RPMI7951 (cell line): ENCODE data around the gene SLC25A27. TPM values are rescaled to one million over a fixed set of nuclear protein-coding genes. Genes with fewer than 3 reads are reported as not detected.
A peak's percentile ranks its signal among the peaks of the same experiment; 100 is the strongest.
"Not testable (repeated sequence)": the region's sequence is repeated elsewhere in the genome, so short reads cannot be mapped to it uniquely, and the experiment has no call there.

ENCODE experiments used
- DNase-seq: peaks from one replicate; pipeline ENCODE4 v3.0.0-alpha.2; 2012; ENCODE audit warnings: low read depth
- total RNA-seq: library from RNA; depleted of rRNA; stranded (reverse); fragments of >200 nt; shearing (Covaris generic); gene quantifications from 2 replicates; pipeline ENCODE4 v1.2.3, GENCODE V29; 2014; rRNA removed

Gene SLC25A27, protein sequence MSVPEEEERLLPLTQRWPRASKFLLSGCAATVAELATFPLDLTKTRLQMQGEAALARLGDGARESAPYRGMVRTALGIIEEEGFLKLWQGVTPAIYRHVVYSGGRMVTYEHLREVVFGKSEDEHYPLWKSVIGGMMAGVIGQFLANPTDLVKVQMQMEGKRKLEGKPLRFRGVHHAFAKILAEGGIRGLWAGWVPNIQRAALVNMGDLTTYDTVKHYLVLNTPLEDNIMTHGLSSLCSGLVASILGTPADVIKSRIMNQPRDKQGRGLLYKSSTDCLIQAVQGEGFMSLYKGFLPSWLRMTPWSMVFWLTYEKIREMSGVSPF
- 1.8 and 2.6 TPM in 2 replicates for total RNA-seq

DNA sequence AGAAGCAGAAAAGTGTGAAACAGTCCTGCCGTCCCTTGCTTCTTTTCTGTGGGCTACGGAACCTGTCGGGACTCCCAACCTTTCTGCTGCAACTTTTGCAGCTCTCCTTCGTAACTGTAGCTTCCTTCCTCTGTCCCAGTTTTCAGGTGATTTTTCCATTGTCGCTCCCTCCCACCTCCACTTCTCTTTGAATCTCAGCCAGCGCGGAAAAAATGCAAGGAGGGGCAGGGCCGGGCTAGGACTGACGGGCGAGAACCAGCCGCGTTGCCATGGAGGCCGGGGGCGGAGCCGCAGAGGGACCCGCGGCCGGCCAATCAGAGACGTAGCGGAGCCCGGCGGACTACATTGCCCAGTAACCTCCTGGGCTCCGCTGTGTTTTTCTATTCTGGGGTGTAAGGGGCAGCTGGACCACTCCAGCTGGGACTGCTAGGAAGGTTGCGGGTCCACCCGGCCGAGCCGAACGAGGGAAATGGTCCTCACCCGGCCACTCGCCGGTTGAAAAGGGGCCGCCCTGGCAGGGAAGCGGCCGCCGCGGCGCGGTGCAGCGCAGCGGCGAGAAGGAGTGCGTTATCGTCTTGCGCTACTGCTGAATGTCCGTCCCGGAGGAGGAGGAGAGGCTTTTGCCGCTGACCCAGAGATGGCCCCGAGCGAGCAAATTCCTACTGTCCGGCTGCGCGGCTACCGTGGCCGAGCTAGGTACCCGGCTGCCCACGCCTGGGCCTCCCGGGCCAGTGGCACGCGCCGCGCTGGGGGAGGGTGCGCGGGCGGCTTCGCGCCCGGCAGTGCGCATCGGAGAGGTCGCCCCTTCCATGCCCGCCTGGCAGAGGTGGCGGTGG, at the start of gene SLC25A27, which contains the start of gene CYP39A1:
TSS of gene SLC25A27 (plus strand) at position 373 of the 836 bp plus-strand sequence. CDS start at position 591, 218 bp downstream.
TSS of gene CYP39A1 (minus strand) at position 216 of the 836 bp plus-strand sequence. CDS start 236 bp downstream, outside the sequence.
- DNase-seq: peak; percentile 84

DNA sequence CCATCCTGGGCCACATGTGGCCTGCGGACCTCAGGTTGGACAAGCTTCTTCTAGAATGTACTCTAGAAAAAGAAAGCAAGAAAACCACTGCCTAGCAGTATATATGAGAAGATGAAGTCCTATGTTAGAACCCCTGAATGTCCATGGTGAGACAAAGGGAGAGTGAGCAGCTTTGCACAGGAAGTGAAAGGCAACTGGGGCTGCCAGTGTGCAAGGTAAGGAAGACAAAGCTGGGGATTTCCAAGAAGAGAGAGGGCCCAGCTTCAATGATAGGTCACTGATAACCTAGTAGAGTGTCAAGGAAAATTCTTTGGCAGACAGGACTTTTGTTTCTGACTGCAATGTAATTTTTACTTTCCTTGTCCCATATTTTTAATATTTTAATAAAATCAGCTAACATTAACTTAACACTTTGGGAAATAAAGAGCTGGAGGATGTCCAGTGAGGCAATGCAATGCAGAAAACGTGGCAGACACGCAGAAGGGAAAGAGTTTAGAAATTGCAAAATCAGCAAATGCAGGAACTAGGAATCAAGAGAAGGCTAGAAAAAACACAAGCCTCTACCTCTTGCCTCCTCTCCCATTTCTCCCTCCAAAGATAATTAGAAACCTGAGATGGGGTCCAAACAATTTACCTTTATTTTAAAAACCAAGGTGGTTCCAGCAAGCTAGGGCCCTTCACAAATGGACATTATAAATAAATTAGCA, 47.5 kb upstream of the SLC25A27 start:
- no peak for DNase-seq

DNA sequence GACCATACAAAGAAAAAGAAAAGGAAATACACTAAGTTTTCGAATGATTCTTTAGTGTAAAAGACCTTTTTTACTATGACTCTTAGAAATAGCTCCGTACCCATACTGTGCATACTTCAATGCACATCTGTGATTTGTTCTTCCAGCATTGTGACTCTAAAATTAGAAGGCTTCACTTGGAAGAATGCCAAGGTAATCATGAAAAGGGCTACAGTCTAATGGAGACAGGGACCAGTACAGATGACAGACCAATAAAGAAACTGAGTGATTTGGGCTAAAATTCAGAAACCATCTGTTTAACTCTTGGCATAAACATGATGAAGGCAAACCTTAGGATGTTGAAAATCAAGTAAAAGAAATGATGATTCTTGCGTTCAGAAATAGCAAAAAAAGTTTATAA, 46.4 kb upstream of the SLC25A27 start:
- DNase-seq: peak; percentile 34

DNA sequence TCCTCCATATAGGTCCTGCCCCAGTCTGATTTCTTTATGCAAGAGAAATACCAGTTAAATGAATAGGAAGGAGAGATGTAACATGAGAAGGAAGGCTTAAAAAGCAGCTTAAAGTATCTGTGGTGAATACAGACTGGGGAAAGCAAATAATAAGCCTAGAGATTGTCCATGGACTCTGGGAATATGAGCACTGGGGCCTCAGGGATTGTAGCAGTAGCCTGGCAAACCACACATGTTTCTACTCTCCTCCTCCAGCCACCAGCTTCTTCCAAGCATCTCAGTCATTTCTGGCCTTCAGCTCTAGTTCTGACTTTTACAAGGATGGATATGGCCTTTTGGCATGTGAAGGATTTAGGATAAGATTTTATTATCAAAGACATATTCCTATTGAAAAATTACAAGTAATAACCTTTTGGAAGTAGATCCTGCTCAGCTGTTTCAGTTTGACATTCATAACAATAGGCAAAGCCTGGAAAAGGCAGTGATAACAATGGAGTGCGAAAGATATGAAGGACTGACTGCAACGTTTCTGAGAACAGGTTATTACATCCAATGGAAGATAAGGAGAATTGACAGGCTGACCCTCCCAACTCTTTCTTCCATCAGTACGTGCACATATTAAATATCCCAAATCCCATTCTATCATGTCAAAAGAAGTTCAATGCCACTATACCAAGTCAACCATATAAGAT, 41.8 kb upstream of the SLC25A27 start:
- DNase-seq: no peak

DNA sequence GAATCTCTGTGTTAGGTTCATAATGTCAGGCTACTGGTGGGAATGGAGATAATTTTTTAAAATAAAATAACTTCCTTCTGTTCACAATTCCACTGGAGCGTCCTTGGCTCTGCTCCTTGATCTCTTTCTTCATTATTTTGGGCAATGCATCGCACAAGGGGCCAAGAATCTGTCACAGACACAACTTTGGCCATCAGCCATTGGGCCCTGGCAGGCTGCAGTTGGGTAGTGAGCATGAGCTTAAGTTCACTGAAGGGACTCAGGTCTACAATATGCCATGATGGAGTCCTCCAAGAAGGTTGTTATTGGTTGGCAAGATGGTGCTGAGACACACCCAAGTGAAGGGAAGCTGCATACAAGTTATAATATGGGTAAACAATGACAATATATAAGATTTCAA, 40.1 kb upstream of the SLC25A27 start:
- DNase-seq: no peak

DNA sequence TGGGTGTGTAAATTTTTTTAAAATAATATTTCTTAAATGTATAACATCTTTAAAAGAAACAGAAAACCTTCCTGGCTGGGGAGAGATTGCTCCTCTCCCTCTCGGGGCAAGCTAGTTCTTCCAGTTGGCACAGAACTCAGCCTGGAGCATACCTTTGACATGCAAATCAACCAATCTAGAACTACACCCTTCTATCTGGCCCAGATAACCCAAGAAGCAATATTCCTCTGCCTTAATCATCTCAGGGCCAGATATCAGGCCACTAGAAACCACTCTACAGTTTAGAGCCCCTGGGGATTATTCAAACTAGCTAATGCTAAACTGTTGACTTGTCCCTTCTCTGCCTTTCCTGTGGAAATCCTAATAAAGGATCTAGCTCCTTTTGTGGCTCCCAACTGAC, 34.0 kb upstream of the SLC25A27 start:
- no peak for DNase-seq

DNA sequence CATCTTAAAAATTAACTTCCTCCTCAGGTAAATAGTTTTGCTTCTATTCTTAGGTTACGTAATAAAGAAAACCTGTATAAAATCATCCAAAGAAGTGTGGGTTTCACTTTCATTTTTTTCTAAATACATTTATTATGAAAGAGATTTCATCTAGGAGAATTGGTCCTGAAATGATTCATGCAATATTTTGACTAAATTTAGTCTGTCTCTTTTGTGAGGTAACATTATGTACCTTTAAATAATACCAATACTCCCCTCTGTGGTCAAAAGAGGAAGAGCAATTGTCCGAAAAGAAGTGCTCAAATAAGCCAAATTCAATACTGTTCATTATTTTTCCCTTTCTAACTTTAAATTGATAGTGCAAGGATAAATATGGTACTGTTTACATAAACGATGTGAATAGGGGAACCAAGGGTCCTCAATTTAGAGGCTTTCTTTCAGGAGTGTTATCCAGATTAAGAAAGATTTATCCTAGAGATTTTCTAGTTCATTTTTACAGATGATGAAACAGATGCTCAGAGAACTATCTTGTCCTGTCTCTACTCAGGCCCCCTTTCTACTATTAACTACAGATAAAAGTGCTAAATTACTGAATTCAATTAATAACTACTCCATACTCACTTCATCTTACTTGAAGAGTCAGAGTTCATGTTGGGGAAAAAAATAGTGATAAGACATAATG, 26.4 kb upstream of the SLC25A27 start:
- peak; percentile 29 for DNase-seq

DNA sequence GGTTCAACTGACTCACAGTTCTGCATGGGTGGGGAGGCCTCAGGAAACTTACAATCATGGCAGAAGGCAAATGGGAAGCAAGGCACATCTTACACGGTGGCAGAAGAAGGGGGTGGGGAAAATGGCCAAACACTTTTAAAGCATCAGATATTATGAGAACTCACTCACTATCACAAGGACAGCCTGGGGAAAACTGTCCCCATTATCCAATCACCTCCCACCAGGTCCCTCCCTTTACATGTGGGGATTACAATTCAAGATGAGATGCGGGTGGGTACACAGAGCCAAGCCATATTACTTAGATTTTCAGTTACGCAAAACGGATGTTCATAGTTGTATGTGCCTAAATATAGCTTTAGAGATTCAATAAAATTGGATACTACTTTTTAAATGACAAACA, 25.8 kb upstream of the SLC25A27 start:
- no peak for DNase-seq

DNA sequence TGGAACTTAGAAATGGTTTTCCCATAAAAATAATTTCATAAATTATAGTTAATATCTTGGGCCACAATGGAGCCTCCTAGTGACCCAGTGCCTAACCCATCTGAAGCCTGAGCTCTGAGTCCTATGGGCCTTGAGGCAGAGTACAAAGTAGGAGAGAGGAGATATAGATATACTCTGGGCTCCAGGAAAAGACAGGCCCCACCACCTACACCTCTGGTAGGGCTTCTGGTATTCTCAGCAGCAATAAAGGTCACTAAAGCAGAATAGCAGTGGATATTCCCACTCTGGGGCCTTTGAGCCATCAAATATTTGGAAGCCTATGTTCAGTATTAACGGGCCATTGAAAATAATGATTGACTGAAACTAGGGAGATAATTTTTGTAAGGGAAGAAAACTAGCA, 24.3 kb upstream of the SLC25A27 start:
- no peak for DNase-seq

DNA sequence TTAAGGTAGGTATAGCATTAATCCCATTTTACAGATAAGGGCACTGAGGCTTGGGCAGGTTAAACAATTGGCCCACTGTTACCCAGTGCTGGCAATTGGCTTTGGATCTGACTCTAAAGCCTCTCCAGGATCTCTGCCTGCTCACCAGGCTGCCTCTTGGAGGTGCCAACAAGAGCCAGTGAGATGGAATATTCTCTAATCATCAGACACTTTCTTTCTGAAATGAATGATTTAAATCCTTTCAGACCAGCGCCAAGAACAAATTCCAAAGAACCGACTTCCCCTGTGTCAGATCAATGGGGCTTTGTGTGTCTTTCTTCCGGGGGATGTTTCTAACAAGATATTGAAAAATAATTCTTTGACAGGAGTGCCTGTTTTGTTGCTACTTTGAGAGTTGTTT, 23.8 kb upstream of the SLC25A27 start:
- no peak for DNase-seq

DNA sequence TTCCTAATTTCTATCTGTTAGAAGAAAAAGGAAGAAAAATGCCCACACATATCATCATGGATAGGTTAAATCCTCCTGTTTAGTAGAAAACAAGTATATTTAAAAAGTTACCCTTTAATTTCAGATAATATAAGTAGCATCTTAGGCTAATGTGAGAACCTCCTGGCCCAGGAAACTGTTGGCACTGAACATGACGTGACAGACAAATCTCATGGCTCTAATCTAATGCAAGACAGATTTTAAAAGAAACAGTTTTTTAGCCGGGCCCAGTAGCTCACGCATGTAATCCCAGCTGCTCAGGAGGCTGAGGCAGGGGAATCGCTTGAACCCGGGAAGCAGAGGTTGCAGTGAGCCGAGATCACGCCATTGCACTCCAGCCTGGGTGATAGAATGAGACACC, 23.1 kb upstream of the SLC25A27 start:
- DNase-seq: no peak

DNA sequence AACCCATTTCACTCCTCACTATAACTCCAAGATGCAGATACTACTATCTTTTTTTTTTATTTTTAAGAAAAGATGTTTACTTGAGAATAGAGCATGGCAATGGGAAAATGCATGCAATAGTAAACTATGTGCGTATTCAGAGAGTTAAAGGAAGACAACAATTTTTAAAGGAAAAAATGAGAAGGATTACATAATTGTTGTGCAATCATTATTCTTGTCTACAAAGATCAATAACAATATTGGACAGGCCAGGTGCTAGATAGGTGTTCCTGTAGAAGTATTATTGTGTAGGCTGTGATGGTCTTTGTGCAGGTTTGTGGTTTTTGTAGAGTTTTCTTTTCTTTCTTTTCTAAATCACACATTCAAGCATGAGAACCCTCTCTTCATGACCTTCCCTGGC, 20.7 kb upstream of the SLC25A27 start:
- no peak for DNase-seq

DNA sequence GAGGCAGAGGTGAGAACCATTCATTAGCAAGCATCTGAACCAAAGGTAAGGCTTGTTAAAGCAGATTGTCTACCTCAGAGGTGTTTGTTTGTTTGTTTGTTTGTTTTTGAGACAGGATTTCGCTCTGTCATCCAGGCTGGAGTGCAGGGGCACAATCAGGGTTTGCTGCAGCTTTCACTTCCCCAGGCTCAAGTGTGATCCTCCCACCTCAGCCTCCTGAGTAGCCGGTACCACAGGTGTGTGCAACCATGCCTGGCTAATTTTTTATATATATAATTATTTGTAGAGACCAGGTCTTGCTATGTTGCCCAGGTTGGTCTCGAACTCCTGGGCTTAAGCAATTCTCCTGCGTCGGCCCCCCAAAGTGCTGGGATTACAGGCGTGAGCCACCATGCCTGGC, 17.3 kb upstream of the SLC25A27 start:
- no peak for DNase-seq

DNA sequence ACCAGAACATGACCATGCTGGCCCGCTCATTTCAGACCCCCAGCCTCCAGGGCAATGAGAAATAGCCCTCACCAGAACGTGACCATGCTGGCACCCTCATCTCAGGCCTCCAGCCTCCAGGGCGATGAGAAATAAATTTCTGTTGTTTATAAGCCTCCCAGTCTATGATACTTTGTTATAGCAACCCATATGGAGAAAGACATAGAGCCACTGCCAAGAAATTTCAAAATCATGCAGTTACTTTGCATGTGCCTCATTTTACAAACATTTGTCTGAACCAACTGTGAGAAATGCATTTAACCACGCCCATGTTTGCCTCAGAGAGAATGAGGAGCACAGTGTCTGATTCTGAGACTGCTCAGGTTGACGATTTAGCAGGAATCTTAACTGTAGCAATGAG, 15.6 kb upstream of the SLC25A27 start:
- peak; percentile 18 for DNase-seq

DNA sequence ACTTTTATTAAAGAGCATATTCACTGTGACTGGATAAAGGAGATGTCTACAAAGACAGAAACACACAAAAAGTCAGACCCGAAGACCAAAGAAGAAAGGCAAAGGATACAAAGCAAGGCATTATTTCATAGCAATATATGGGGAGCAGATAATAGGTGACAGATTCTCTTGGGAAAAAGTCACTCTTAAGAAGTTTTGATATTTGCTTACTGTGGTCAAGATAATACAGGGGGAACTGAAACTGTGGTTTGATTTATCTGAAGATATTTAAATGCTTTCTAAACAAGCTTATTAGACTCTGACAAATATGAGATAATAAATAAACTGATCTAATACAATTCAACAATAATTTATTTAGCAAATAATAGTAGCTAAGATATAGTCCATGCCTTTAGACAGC, 14.8 kb upstream of the SLC25A27 start:
- no peak for DNase-seq

DNA sequence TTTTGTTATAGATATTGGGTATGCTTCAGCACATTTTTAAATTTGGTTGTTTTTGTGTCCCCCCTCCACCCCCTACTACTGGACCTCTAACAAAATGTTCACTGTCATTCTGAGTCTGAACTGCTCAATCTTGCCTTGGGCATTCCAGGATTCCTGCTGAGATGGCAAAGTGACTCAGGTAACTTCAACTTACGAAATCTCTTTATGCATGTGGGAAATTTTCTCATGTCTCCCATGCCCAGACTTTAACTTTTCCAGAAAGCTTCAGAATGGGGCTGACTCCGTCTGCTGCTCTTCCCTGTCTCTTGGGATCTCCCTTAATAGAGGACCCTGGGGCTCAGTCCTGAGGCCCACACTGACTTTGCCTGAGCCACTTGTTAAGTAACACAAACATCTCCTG, 14.1 kb upstream of the SLC25A27 start:
- no peak for DNase-seq

DNA sequence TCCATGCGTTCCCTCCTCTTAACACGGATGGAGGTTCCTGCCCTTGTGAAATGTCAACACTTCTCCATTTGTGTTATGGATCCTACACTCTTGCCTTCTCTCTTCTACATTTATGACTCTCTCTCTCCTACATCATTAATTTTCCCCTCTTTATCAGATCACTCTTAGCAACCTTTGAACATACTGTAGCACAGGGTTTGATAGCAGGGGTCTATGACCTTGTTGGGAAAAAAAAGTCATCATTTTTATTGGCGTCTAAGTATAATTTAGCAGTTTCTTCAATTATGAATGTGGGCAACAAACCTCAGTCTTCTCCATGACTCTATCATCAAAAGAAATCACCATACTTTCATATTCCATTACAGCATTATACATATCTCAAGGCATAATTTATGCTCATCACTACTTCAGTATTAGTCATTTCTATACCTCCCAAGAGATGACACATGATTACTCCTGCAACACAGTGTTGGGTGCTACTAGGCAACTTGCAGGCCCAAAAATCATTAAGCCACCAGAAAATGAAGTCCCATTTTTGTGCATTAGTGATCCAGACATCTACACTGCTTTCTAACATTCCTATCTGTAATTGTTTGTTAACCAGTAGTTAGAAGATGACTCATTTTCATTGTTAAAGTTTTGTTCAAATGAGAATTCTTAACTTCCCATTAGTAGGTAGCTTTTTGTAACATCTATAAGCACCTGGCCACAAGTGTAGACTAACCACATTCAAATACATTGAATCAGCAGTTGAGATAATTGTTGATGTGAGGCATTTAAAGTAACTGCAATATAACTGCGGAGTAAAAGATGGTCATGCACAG, 9.6 kb upstream of the SLC25A27 start:
- no peak for DNase-seq

DNA sequence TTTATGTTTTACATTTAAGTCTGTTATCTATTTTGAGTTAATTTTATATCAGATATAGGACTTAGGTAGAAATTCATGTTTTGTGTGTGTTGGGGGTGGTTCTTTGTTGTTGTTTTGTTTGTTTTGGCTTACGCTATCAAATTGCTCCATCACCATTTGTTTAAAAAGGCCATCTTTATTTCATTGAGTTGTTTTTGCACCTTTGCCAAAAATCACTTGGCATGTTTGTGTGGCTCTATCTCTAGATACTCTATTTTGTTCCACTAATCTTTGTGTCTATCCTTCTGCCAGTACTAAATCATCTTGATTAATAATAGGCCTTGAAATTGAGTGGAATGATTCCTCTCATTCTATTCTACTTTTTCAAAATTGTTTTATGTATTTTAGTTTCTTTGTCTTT, 7.5 kb upstream of the SLC25A27 start:
- DNase-seq: no peak

DNA sequence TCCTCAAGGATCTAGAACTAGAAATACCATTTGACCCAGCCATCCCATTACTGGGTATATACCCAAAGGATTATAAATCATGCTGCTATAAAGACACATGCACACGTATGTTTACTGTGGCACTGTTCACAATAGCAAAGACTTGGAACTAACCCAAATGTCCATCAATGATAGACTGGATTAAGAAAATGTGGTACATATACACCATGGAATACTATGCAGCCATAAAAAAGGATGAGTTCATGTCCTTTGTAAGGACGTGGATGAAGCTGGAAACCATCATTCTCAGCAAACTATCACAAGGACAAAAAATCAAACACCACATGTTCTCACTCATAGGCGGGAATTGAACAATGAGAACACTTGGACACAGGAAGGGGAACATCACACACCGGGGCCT, 4.7 kb upstream of the SLC25A27 start:
- not testable (repeated sequence) for DNase-seq

DNA sequence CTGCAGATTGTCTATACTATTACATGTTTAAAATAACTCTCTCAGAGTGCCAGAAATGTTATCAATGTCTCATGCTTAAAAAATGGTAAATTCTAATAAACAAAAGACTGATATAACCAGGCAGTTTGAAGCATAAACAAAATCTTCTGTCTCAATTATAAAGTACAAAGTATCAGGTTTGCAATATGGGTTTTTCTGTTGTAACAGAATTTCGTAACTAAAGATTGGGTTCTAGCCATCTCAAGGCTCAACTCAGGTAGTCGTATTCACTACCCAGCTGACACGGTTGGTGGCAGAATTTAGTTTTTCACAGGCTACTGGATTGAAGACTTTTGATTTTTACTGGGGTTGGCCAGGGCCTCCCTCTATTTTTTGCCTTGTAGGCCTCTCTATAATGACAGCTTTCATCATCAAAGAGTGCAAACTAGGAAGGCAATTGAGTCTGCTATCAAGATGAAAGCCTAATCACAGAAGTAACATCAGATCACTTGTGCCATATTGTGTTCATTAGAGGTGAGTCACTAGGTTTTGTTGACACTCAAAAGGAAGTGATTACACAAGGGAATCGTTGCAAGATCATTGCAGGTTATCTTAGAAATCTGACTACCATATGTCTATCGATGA, 3.8 kb upstream of the SLC25A27 start:
- peak; percentile 41 for DNase-seq
